ENCODE results near the gene KCNC2.

Gene KCNC2

DNA sequence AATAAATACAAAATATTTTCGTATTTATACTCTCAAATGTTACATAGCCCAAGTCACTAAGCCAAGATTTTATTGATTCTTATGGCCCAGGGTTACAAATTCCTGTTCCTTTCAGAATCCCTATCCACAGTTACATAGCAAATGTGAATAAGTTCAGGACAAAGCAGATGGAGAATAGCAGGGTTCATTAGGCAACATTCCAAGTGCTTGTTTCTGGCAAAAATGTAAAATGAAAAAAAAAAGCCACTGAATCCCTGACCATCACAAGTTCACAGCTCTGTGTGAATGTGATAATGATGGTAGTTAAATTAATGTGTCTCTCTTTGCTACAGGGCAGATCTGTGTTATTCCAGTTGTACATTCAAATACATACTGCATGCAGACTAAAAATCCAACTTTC, 74.6 kb downstream of the KCNC2 start:
- Histone ChIP-seq H3K36me3 (replicated peaks) (no peaks in the 10 kb centered on the region), H3K27me3 (replicated peaks) (no peaks in the 10 kb centered on the region), H3K27ac (no peak overlapping the region), H3K4me3 (ENCODE audit: low read depth, low read length) (no peak overlapping the region)
- no peak for DNase-seq
- TF ChIP-seq, protein P1, sequence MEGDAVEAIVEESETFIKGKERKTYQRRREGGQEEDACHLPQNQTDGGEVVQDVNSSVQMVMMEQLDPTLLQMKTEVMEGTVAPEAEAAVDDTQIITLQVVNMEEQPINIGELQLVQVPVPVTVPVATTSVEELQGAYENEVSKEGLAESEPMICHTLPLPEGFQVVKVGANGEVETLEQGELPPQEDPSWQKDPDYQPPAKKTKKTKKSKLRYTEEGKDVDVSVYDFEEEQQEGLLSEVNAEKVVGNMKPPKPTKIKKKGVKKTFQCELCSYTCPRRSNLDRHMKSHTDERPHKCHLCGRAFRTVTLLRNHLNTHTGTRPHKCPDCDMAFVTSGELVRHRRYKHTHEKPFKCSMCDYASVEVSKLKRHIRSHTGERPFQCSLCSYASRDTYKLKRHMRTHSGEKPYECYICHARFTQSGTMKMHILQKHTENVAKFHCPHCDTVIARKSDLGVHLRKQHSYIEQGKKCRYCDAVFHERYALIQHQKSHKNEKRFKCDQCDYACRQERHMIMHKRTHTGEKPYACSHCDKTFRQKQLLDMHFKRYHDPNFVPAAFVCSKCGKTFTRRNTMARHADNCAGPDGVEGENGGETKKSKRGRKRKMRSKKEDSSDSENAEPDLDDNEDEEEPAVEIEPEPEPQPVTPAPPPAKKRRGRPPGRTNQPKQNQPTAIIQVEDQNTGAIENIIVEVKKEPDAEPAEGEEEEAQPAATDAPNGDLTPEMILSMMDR (IDR thresholded peaks at IDR 0.05; ENCODE audit: low read depth, low read length, missing control alignments), result no peak
- in situ Hi-C loops (cut with HindIII; ENCODE audit: low pct_ligation_motif_present, low sequenced_read_pairs), result no loop called here

DNA sequence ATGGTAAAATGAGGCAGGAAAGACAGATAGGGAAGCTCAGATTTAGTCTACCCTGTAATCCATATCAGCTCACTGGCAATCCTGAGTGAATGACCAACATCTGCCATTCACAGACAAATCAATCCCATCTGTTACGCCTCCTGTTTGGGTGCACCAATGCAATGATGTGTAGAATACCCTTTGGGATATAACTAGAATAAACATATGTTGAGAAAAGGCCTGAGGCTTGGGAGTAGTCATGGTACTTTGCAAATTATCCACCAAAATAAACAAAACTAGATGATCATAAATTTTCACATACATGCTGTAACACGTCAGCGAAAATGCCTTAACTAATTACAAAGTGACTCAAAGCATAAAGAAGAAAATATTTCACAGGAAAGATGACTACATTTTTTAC, 78.8 kb downstream of the KCNC2 start:
- no peak overlapping the region for H3K4me3 ChIP-seq (ENCODE audit: low read depth, low read length)
- H3K27ac ChIP-seq, result no peak overlapping the region
- H3K27me3 ChIP-seq (replicated peaks), result no peaks in the 10 kb centered on the region
- no peaks in the 10 kb centered on the region for H3K36me3 ChIP-seq (replicated peaks)
- in situ Hi-C loops (cut with HindIII; ENCODE audit: low pct_ligation_motif_present, low sequenced_read_pairs), result no loop called here
- no peak for DNase-seq
- TF ChIP-seq, protein P1 (IDR thresholded peaks at IDR 0.05; ENCODE audit: low read depth, low read length, missing control alignments), result no peak

DNA sequence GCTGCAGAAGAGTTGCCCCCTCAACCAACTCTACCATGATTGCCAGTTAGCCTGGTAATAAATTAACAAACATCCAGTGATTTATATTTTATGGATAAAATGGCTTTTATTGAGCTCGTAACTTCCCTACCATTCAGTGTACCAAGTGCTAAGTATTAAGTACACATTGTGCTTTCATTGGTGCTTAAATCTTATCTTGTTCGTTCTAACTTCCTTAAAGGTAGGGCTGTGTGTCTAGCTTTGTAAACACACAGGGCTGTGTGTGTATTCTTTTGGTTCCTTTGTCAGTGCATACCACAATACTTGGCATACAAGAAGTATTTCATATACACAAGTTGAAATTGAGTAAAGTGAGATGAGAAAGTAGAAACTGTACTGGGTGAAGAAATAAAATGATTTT, 80.4 kb downstream of the KCNC2 start:
- Histone ChIP-seq H3K4me3 (ENCODE audit: low read depth, low read length) (no peak overlapping the region), H3K27me3 (replicated peaks) (no peaks in the 10 kb centered on the region), H3K36me3 (replicated peaks) (no peaks in the 10 kb centered on the region), H3K27ac (no peak overlapping the region)
- no peak for DNase-seq
- in situ Hi-C loops (cut with HindIII; ENCODE audit: low pct_ligation_motif_present, low sequenced_read_pairs), result no loop called here
- TF ChIP-seq, protein P1 (IDR thresholded peaks at IDR 0.05; ENCODE audit: low read depth, low read length, missing control alignments), result no peak

DNA sequence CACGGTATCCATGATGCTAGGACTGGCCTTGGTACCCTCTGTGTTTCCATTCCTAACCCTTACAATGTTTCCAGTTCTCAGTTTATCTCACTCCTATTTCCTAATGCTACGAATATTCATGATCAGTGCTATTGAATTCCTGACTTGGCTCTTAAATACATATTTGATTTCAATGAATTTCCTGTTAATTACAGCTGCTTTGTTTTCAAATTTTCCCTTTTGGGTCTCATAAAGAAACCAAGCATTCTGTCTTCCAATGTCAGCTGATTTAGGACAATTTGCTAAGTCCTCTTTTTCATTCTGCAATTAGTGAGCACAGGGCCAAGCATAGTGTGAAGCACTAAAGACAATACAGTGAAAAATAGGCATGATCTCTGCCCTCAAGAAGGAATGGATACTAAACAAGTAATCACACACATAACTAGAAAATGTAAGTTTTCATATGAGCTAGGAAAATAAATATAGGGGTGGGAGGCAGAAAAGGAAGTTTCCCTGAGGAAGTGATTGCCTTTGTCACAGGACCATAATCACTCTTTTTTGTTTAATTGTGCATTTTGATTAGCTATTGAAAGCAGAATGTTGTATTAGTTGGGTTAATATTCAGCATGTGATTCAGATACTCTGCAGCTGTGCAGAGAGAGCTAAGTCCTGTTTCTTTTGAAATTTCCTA, 88.5 kb downstream of the KCNC2 start:
- Histone ChIP-seq H3K27me3 (replicated peaks) (no peaks in the 10 kb centered on the region), H3K4me3 (ENCODE audit: low read depth, low read length) (no peak overlapping the region), H3K36me3 (replicated peaks) (no peaks in the 10 kb centered on the region), H3K27ac (no peak overlapping the region)
- DNase-seq, result no peak
- TF ChIP-seq, protein P1 (IDR thresholded peaks at IDR 0.05; ENCODE audit: low read depth, low read length, missing control alignments), result no peak
- in situ Hi-C loops (cut with HindIII; ENCODE audit: low pct_ligation_motif_present, low sequenced_read_pairs), result no loop called here

DNA sequence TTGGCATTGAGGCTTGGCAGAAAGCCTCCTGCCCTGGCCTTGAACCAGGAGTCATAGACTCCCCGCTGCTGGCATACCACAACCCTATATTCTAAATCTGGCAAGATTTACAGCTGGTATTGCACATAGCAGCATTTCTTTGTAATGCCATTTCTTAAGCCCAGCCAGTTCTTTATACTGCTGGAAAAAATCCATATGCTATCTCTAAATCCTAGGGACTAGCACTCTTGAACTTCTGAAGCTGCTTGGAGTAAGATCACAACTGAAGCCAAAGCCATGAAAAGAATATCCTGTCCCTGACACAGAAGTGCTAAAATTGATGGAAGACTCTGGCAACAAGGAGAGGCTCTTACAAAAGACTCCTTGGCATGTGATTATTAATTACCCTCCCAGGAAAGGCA, 89.3 kb downstream of the KCNC2 start:
- Histone ChIP-seq H3K4me3 (ENCODE audit: low read depth, low read length) (no peak overlapping the region), H3K36me3 (replicated peaks) (no peaks in the 10 kb centered on the region), H3K27ac (no peak overlapping the region), H3K27me3 (replicated peaks) (no peaks in the 10 kb centered on the region)
- DNase-seq, result no peak
- TF ChIP-seq, protein P1 (IDR thresholded peaks at IDR 0.05; ENCODE audit: low read depth, low read length, missing control alignments), result no peak
- in situ Hi-C loops (cut with HindIII; ENCODE audit: low pct_ligation_motif_present, low sequenced_read_pairs), result no loop called here

DNA sequence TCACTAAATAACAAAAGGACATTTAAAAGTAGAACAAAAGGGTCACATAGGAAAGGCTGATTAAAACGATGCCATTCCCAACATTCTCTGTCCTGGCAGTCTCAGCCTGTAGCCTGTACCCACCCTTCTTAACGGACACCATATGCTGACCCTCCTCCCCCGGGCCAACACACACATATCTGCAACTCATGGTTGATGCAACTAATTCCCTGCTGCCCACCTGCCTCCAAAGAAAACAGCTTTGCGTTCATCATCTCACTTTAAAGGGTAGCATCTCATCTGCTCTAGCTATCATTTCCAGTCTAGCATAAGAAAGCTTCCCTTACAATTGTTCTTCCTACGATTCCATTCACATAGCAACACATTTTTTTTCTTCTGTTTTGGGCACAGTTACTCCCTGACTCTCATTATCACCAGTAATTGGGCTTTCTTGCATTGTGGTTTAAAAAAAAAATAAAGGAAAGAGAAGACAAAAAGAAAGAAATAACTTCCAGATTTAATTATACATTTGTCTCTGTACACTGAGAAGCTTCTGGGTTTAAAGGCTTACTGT, 92.9 kb downstream of the KCNC2 start:
- Histone ChIP-seq H3K36me3 (replicated peaks) (no peaks in the 10 kb centered on the region), H3K4me3 (ENCODE audit: low read depth, low read length) (no peak overlapping the region), H3K27ac (no peak overlapping the region), H3K27me3 (replicated peaks) (no peaks in the 10 kb centered on the region)
- DNase-seq, result no peak
- in situ Hi-C loops (cut with HindIII; ENCODE audit: low pct_ligation_motif_present, low sequenced_read_pairs), result no loop called here
- TF ChIP-seq, protein P1 (IDR thresholded peaks at IDR 0.05; ENCODE audit: low read depth, low read length, missing control alignments), result no peak

All from brain microvascular endothelial cell (primary cell).